ENCODE data around the gene L2HGDH. TPM values are rescaled to one million over a fixed set of nuclear protein-coding genes. Genes with fewer than 3 reads are reported as not detected.

The L2HGDH gene
- total and polyA plus RNA-seq, 2 of the 4 experiments (the other 2 are of a cell fraction): 3.1 to 3.8 TPM

GRCh38 chr14:50359631-50360030, 47.6 kb upstream of the L2HGDH start:
- ChIA-PET CTCF (interaction anchor here (1.0 kb wide), 1 partner anchor 35 kb away, joined by 4 read pairs; no protein-coding TSS in a partner anchor), POLR2A (ENCODE audit: unreplicated experiment) (no interaction called here)
- no peak overlapping the region for H3K27ac ChIP-seq (ENCODE audit: insufficient read depth, low read length)
- H2BK5ac ChIP-seq (ENCODE audit: low read depth, low read length, poor library complexity, severe bottlenecking): no peak overlapping the region
- H2AK5ac ChIP-seq (ENCODE audit: low read depth, low read length): no peak overlapping the region
- no peak overlapping the region for H2AK9ac ChIP-seq (replicated peaks; ENCODE audit: low read depth, low read length, poor library complexity)
- H3K79me1 ChIP-seq (ENCODE audit: low read depth in 1 of 2, low read length in 2 of 2): no peaks in the 10 kb centered on the region
- intact Hi-C loops (cut with micrococcal nuclease) (no loop called here), dilution Hi-C loops (cut with HindIII; ENCODE audit: low sequenced_read_pairs, unreplicated experiment) (no loop called here), in situ Hi-C loops (cut with MboI; ENCODE audit: low sequenced_read_pairs) (no loop called here)
- 0 out of 2 replicates have a peak, but pooled peaks cover 3% of the 10 kb centered on the region for H3K36me3 ChIP-seq (ENCODE audit: control insufficient read depth, insufficient read depth, low read length)
- no peak overlapping the region for H3K4me3 ChIP-seq (ENCODE audit: insufficient read depth, low read depth, low read length)
- H4K5ac ChIP-seq (ENCODE audit: low read depth, low read length): no peak overlapping the region
- no peak overlapping the region for H3K14ac ChIP-seq (replicated peaks; ENCODE audit: low read depth, low read length)
- BruUV-seq (replicated peaks): no TSS peak
- no peak overlapping the region for H3K23ac ChIP-seq (ENCODE audit: low read depth, low read length)
- ATAC-seq (ENCODE audit: low read depth): no peak
- peaks cover 5% of the 10 kb centered on the region for H3K4me1 ChIP-seq (ENCODE audit: control insufficient read depth, insufficient read depth, low read length)
- no peaks in the 10 kb centered on the region for H3K27me3 ChIP-seq (ENCODE audit: control insufficient read depth, insufficient read depth, low read length)
- H3K4ac ChIP-seq (ENCODE audit: low read depth, low read length): no peak overlapping the region
- H4K91ac ChIP-seq (ENCODE audit: insufficient read depth, low read depth, low read length): no peak overlapping the region
- no peak overlapping the region for H4K8ac ChIP-seq (ENCODE audit: low read depth in 2 of 2, low read length in 2 of 2)
- H3K9me1 ChIP-seq (ENCODE audit: insufficient read depth, low read length): peaks cover 5% of the 10 kb centered on the region; the same call in 1 of the 2 replicates
- no peak overlapping the region for H2BK15ac ChIP-seq (ENCODE audit: low read depth, low read length)
- H3K9me3 ChIP-seq (ENCODE audit: control insufficient read depth, insufficient read depth, low read length): no peaks in the 10 kb centered on the region
- WGBS, 2 experiments (ENCODE audit: extremely low coverage in 2 of 2, insufficient read length in 1 of 2): no CpG with 5 or more reads among the region's 5 CpGs
- no peak overlapping the region for H2BK20ac ChIP-seq (ENCODE audit: low read depth, low read length)
- no peak overlapping the region for H2AFZ ChIP-seq (replicated peaks; ENCODE audit: low read length, poor library complexity)
- no peak overlapping the region for H3K4me2 ChIP-seq (ENCODE audit: low read depth, low read length)
- H3K9ac ChIP-seq (ENCODE audit: low read depth, low read length): no peak overlapping the region
- DNase-seq: no peak
- no peak overlapping the region for H2BK120ac ChIP-seq (ENCODE audit: low read depth, low read length)
- H3K18ac ChIP-seq (ENCODE audit: low read depth, low read length): no peak overlapping the region
- no peaks in the 10 kb centered on the region for H4K20me1 ChIP-seq (ENCODE audit: insufficient read depth, low read length)
- no peak for TF ChIP-seq RFX5 (IDR thresholded peaks at IDR 0.05; ENCODE audit: low read depth, low read length)
- TF ChIP-seq FOS (IDR thresholded peaks at IDR 0.05; ENCODE audit: low read depth, low read length): no peak
- H3K56ac ChIP-seq (ENCODE audit: extremely low read depth, insufficient read depth, low read length): no peak overlapping the region

Measured in IMR-90 (cell line).